GM12878 (cell line): Measurements from ENCODE around the gene SMPD2. TPM values are rescaled to one million over a fixed set of nuclear protein-coding genes. Genes with fewer than 3 reads are reported as not detected.

Experiments used
- ATAC-seq: fragments of 200-7000 bp; cut with Tn5 transposase; 3 replicates; pipeline ENCODE4 v1.9.1; 2020; ENCODE audit warnings: mild to moderate bottlenecking, moderate library complexity
- BruUV-seq: library from RNA; stranded (reverse); fragments of 400-500 nt; replicated peaks from 2 replicates; lab custom pipeline; 2021; lab: Mats Ljungman, UMichigan
- CTCF ChIA-PET: fragments of 300-600 bp; sonication (Branson Sonifier 250); formaldehyde crosslinking; extraction: SDS; loops from one replicate; lab custom pipeline; 2021; ENCODE audit warnings: inconsistent platforms; lab: Yijun Ruan, JAX
- POLR2A ChIA-PET: fragments of 350-600 bp; formaldehyde crosslinking; extraction: SDS; loops from one replicate; lab custom pipeline; 2021; ENCODE audit warnings: inconsistent platforms; lab: Charles Lee
- RAD21 ChIA-PET: fragments of 300-600 bp; sonication (Branson Sonifier 250); formaldehyde crosslinking; loops from one replicate; lab custom pipeline; 2023; ENCODE audit warnings: antibody characterized with exemption; ENCODE audit not compliant: unreplicated experiment; lab: Charles Lee
- SMC1A ChIA-PET: fragments of 300-600 bp; sonication (Branson Sonifier 250); formaldehyde crosslinking; loops from one replicate; lab custom pipeline; 2023; ENCODE audit not compliant: unreplicated experiment, uncharacterized antibody; lab: Charles Lee
- DNase-seq: peaks from one replicate; pipeline ENCODE4 v3.0.0-alpha.2; 2011; ENCODE audit warnings: low read depth, low spot score
- FAIRE-seq: peaks from 3 replicates; lab custom pipeline; 2011; peaks lifted over from hg19 to GRCh38; lab: Jason Lieb, UNC
- H2AFZ ChIP-seq: 2 replicates; pipeline ENCODE4 v1.6.0; 2011; ENCODE audit warnings: low read depth, low read length, control low read depth; ENCODE audit not compliant: control insufficient read depth
- H3K27ac ChIP-seq: 2 replicates; pipeline ENCODE4 v1.5.1; 2011; ENCODE audit warnings: control low read depth; ENCODE audit not compliant: control insufficient read depth, insufficient read depth
- H3K27me3 ChIP-seq, 2 experiments: replicated peaks in 1 of 2; 2 replicates each; pipeline versions ENCODE4 v1.6.0 to v1.6.1; 2011; ENCODE audit warnings: low read length in 1 of 2; ENCODE audit not compliant: control insufficient read depth in 2 of 2, insufficient read depth in 2 of 2
- H3K36me3 ChIP-seq, 2 experiments: 2 replicates each; pipeline ENCODE4 v1.5.1; 2011; ENCODE audit warnings: low read length in 1 of 2; ENCODE audit not compliant: control insufficient read depth in 2 of 2, insufficient read depth in 2 of 2
- H3K4me1 ChIP-seq: 2 replicates; pipeline ENCODE4 v1.6.1; 2011; ENCODE audit warnings: mild to moderate bottlenecking, low read length, moderate library complexity, mixed read lengths; ENCODE audit not compliant: control insufficient read depth, insufficient read depth
- H3K4me2 ChIP-seq: 2 replicates; pipeline ENCODE4 v1.6.0; 2011; ENCODE audit warnings: control low read depth; ENCODE audit not compliant: control insufficient read depth, insufficient read depth
- H3K4me3 ChIP-seq: fragments of 200-600 bp; sonication (generic); 2 replicates; pipeline ENCODE4 v1.5.1; 2016
- H3K79me2 ChIP-seq: 2 replicates; pipeline ENCODE4 v1.6.0; 2011; ENCODE audit warnings: low read length; ENCODE audit not compliant: control insufficient read depth, insufficient read depth
- H3K9ac ChIP-seq: 2 replicates; pipeline ENCODE4 v1.8.0; 2011; ENCODE audit warnings: low read length, control low read depth, mixed read lengths; ENCODE audit not compliant: control insufficient read depth, insufficient read depth
- H3K9me3 ChIP-seq: replicated peaks from 3 replicates; pipeline ENCODE4 v1.5.1; 2011; ENCODE audit warnings: mild to moderate bottlenecking, low read length; ENCODE audit not compliant: control insufficient read depth, insufficient read depth
- H4K20me1 ChIP-seq: 2 replicates; pipeline ENCODE4 v1.6.0; 2011; ENCODE audit not compliant: control insufficient read depth, insufficient read depth
- BMI1 ChIP-seq: fragments of 450-650 bp; IDR thresholded peaks from 2 replicates; pipeline ENCODE4 v1.6.1; 2016; ENCODE audit warnings: mild to moderate bottlenecking, moderate library complexity, borderline replicate concordance
- CREB1 ChIP-seq: IDR thresholded peaks from 2 replicates; pipeline ENCODE4 v1.6.1; 2012; ENCODE audit warnings: low read depth, mild to moderate bottlenecking, inconsistent platforms
- NKRF ChIP-seq: fragments of 450-650 bp; conservative IDR thresholded peaks from 2 replicates; pipeline ENCODE4 v1.6.1; 2017; ENCODE audit warnings: mild to moderate bottlenecking, moderate library complexity
- POLR2A ChIP-seq: IDR thresholded peaks from 2 replicates; pipeline ENCODE4 v1.6.1; 2011; ENCODE audit warnings: low read depth, mild to moderate bottlenecking, low read length
- SKIL ChIP-seq: fragments of 450-650 bp; IDR thresholded peaks from 2 replicates; pipeline ENCODE4 v1.6.1; 2017; ENCODE audit warnings: mild to moderate bottlenecking, low read depth, inconsistent platforms; ENCODE audit not compliant: poor library complexity, severe bottlenecking
- SREBF2 ChIP-seq: IDR thresholded peaks from 2 replicates; pipeline ENCODE4 v1.6.1; 2012; ENCODE audit warnings: mild to moderate bottlenecking, low read length
- WGBS: methylation state at CpG from one replicate; pipeline ENCODE4 v1.1.6; 2016; ENCODE audit warnings: low lambda C conversion rate; ENCODE audit not compliant: insufficient replicate concordance, insufficient coverage; ENCODE audit errors: missing lambda C conversion rate; 5-methylcytosine and 5-hydroxymethylcytosine counted together
- in situ Hi-C: fragments of 300-500 bp; cut with MboI; formaldehyde crosslinking; loops from 9 replicates; pipeline ENCODE4 v1.14.3; 2018; ENCODE audit warnings: mixed read lengths
- intact Hi-C: fragments of 100-400 bp; cut with micrococcal nuclease; formaldehyde crosslinking; loops from one replicate; pipeline ENCODE4 v1.14.2; 2022; ENCODE audit not compliant: unreplicated experiment
- polyA plus RNA-seq, 11 experiments: library from polyadenylated mRNA; depleted of rRNA in 4 of 11; unstranded in 6 of 11; stranded (reverse) in 5 of 11; fragments of >200 nt; fragmentation: Nextera tagmentation in 4 of 11; fragmentation: Illumina TruSeq in 1 of 11; extraction: Ambion mirVana in 4 of 11; extraction: Trizol in 1 of 11; gene quantifications; 1 replicate in 1 of 11; 2 replicates in 10 of 11; pipeline versions ENCODE4 v1.2.1 to v1.2.3, GENCODE V29; 2011 to 2016; ENCODE audit warnings: inconsistent platforms in 2 of 11, missing spikeins in 2 of 11, low read depth in 1 of 11
- total RNA-seq, 4 experiments: library from RNA; depleted of rRNA in 3 of 4; stranded (reverse); fragments of >200 nt in 3 of 4; fragmentation: Illumina TruSeq in 1 of 4; extraction: Trizol in 1 of 4; gene quantifications; 2 replicates each; pipeline versions ENCODE4 v1.2.1 to v1.2.3, GENCODE V29; 2013 to 2021
- TF ChIP-seq, protein P1 (sequence below): IDR thresholded peaks from 2 replicates; pipeline ENCODE4 v1.6.1; 2012; ENCODE audit warnings: low read depth, low read length, improper control_type of control experiment
- TF ChIP-seq, protein P2 (sequence below): IDR thresholded peaks from 2 replicates; pipeline ENCODE4 v1.6.1; 2012; ENCODE audit warnings: low read length, inconsistent platforms

Gene SMPD2
- total and polyA plus RNA-seq, 10 of the 15 experiments (the other 5 are each of a cell fraction or from before 2014, with no cell fraction given): 0.06 to 15.4 (median 9.7) TPM

GRCh38 chr6:109434456-109434855 lies 6.1 kb upstream of the SMPD2 start:
- ATAC-seq: no peak
- Histone ChIP-seq H3K9ac (no peak overlapping the region), H2AFZ (no peak overlapping the region), H3K36me3 (no peaks in the 10 kb centered on the region), H3K27ac (no peak overlapping the region), H3K79me2 (no peaks in the 10 kb centered on the region), H3K4me2 (no peak overlapping the region), H3K9me3 (no peaks in the 10 kb centered on the region), H3K27me3 (no peaks in the 10 kb centered on the region; a peak in 1 of 4 replicates), H3K4me3 (no peak overlapping the region), H4K20me1 (no peaks in the 10 kb centered on the region), H3K4me1 (peaks cover under 1% of the 10 kb centered on the region; the same call in 1 of the 2 replicates)
- 32% methylated on average over 2 of the region's 2 CpGs for WGBS
- in situ Hi-C loops (no loop called here), intact Hi-C loops (no loop called here)
- ChIA-PET RAD21 (no interaction called here), CTCF (no interaction called here), SMC1A (interaction anchor here (1.8 kb wide), 1 partner anchor 51 kb away, joined by 6 read pairs; no protein-coding TSS in a partner anchor), POLR2A (no interaction called here)
- BruUV-seq: no TSS peak
- no peak for DNase-seq
- TF ChIP-seq POLR2A (no peak), NKRF (no peak)
- no peak for FAIRE-seq

DNA sequence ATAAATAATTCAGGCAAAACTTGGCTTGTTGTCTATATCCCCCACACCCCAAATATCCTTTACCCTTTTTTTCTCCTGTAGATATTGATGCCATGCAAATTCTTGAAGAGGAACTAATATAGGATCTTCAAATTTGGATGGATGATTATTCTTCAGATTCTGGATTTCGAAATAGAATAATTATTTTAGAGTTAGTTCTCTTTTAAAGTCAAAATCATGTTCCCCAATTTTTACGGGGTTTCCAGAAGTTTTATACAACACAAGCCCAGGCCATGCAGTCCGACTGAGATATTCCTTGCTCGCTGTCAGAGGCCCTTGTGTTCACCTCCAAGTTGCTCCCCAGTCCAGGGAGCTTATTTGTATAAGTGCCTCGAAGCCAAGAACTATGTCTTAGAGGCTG lies 4.5 kb upstream of the SMPD2 start:
- Histone ChIP-seq H3K79me2 (peaks cover 1% of the 10 kb centered on the region; the same call in 1 of the 2 replicates), H3K9me3 (no peaks in the 10 kb centered on the region), H3K4me2 (no peak overlapping the region), H3K27me3 (no peaks in the 10 kb centered on the region; a peak in 1 of 4 replicates), H3K9ac (no peak overlapping the region), H3K27ac (no peak overlapping the region), H3K4me1 (peaks cover 4% of the 10 kb centered on the region), H4K20me1 (no peaks in the 10 kb centered on the region), H3K36me3 (no peaks in the 10 kb centered on the region), H2AFZ (no peak overlapping the region), H3K4me3 (no peak overlapping the region)
- WGBS: 35% methylated on average over 5 of the region's 5 CpGs
- BruUV-seq: no TSS peak
- ChIA-PET POLR2A (no interaction called here), CTCF (interaction anchor here (0.6 to 1.5 kb wide), 4 partner anchors 49 to 248 kb away, joined by 3 to 9 read pairs (median 4); no protein-coding TSS in a partner anchor), RAD21 (interaction anchor here (0.9 kb wide), 1 partner anchor 9 kb away, joined by 3 read pairs; no protein-coding TSS in a partner anchor), SMC1A (interaction anchor here (0.9 to 1.8 kb wide), 3 partner anchors 18 to 52 kb away, joined by 3 to 6 read pairs (median 6); no protein-coding TSS in a partner anchor)
- ATAC-seq (no peak), FAIRE-seq (no peak), DNase-seq (no peak)
- intact Hi-C loops: no loop called here
- in situ Hi-C loops: no loop called here
- TF ChIP-seq CREB1 (no peak), BMI1 (no peak), SREBF2 (no peak), SKIL (no peak)
- TF ChIP-seq, protein P1, sequence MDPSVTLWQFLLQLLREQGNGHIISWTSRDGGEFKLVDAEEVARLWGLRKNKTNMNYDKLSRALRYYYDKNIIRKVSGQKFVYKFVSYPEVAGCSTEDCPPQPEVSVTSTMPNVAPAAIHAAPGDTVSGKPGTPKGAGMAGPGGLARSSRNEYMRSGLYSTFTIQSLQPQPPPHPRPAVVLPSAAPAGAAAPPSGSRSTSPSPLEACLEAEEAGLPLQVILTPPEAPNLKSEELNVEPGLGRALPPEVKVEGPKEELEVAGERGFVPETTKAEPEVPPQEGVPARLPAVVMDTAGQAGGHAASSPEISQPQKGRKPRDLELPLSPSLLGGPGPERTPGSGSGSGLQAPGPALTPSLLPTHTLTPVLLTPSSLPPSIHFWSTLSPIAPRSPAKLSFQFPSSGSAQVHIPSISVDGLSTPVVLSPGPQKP: no peak
- TF ChIP-seq, protein P2, sequence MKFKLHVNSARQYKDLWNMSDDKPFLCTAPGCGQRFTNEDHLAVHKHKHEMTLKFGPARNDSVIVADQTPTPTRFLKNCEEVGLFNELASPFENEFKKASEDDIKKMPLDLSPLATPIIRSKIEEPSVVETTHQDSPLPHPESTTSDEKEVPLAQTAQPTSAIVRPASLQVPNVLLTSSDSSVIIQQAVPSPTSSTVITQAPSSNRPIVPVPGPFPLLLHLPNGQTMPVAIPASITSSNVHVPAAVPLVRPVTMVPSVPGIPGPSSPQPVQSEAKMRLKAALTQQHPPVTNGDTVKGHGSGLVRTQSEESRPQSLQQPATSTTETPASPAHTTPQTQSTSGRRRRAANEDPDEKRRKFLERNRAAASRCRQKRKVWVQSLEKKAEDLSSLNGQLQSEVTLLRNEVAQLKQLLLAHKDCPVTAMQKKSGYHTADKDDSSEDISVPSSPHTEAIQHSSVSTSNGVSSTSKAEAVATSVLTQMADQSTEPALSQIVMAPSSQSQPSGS: no peak
